NCI-H1092 (cell line): Measurements from ENCODE around the gene FBXO46.
"Not testable (repeated sequence)": the region's sequence is repeated elsewhere in the genome, so short reads cannot be mapped to it uniquely, and the experiment has no call there.

Source experiments
- DNase-seq: peaks from one replicate; lab custom pipeline; 2025; lab: John Stamatoyannopoulos, UW

Gene FBXO46

DNA sequence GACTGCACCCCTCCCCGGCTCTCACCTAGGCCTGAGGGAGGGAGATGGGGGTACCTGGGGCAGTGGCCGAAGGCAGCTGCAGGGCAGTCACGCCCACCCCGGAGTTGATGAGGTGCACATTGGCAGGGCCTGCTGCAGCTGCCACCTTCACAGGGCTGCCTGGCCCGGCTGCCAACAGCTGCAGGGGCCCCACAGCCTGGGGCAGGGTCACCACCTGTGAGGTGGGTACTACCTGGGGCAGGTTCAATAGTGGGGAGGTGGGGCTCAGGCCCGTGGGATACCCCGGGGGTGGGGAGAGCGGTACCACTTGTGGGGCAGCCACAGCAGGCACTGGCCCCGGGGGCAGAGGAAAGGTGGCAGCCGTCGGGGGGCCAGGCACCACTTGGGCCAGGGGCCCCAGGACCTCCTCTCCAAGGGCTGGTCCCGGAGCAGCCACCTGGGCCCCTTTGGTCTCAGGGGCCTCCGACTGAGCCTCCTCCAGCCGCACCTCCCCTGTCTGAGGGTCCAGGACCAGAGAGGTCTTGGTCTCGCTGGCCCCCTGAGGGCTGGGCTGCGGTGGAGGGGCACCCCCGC is 35.7 kb upstream of the FBXO46 start:
- no peak for DNase-seq

DNA sequence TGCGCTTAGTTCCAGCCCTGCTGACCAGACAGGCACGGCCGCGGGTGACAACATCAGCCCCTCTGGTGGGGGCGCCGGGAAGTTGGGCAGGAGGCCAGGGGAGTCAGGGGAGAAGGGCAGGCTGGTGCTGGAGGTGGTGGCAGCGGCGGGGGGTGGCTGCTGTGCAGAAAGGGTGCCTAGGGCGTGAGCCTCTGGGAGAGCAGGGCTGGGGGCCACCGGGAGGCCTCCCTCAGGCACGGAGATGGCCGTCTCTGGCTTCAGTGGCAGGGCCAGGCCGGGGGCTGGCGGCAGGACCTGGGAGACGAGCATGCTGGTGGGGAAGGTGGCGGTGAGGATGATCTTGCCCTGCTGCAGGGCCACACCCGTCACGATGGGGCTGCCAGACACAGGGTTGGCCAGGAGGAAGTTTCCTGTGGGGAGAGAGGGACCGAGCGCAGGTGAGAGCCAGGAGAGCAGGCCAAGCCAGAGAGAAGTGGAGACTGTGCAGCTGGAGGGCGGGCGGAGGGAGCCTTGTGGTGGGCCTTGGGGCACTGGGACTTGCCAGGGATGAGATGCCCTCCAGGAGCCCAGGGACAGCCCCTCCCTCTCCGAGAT is 35.1 kb upstream of the FBXO46 start:
- DNase-seq, result no peak

- DNase-seq, result no peak
Measured at GRCh38 chr19:45764945-45765701, 34.4 kb upstream of the FBXO46 start.

DNA sequence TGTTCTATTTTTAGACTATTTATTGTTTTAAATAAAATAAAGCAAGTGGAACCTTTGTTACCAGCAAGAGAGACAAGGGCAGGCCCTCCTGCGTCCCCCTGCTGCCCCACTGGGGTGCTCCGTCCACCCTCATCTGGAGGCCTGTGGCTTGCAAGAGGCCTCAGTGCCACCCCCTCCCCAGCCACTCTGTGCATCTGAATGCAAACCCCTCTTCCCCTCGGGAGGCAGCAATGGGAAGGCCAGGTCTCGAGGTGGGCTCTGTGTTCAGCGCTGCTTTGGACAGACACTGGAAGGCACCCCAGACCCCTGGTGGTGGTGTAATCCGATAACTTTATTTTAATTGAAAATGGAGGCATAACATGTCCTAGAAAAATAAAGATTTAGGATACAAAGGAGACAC is 33.8 kb upstream of the FBXO46 start:
- DNase-seq, result no peak

GRCh38 chr19:45763691-45764294 is 33.1 kb upstream of the FBXO46 start:
- DNase-seq, result no peak

GRCh38 chr19:45762870-45763631 is 32.4 kb upstream of the FBXO46 start:
- no peak for DNase-seq

- no peak for DNase-seq
Measured at GRCh38 chr19:45761714-45762113, 31.0 kb upstream of the FBXO46 start.

- DNase-seq, result no peak
Measured at GRCh38 chr19:45758921-45759320, 28.2 kb upstream of the FBXO46 start.

- DNase-seq, result no peak
Measured at GRCh38 chr19:45757695-45758094, 27.0 kb upstream of the FBXO46 start.

DNA sequence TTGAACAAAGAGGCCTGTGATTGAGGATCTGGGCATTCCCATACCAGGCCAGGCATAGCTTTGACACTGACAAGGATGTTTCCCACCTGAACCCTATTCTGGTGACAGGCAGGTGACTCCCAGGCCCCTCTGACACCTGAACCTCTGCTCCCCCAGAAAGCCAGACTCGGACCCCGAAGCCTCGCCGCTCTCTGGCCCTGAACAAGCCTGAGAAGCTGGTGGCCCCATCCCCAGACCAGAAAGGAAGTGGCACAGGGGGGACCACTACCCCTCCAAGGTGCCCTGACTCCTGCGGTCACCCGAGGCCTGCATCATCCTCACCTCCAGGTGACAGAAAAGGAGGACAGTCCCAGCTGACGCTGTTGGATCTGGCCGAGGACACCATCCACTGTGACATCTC is 23.6 kb upstream of the FBXO46 start:
- no peak for DNase-seq

- no peak for DNase-seq
Measured at GRCh38 chr19:45753548-45753947, 22.9 kb upstream of the FBXO46 start.

GRCh38 chr19:45752639-45753038 is 21.9 kb upstream of the FBXO46 start:
- DNase-seq, result no peak

DNA sequence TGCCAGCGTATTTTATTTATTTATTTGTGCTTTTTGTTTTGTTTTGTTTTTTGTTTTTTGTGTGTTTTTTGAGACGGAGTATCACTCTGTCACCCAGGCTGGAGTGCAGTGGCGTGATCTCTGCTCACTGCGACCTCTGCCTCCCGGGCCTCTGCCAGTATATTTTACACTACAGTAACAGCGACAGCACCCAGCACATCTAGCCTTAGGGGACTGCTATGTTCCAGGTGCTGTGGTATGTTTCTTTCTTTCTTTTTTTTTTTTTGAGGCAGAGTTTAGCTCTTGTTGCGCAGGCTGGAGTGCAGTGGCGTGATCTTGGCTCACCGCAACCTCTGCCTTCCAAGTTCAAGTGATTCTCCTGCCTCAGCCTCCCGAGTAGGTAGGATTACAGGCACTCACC is 20.8 kb upstream of the FBXO46 start:
- DNase-seq, result not testable (repeated sequence)

DNA sequence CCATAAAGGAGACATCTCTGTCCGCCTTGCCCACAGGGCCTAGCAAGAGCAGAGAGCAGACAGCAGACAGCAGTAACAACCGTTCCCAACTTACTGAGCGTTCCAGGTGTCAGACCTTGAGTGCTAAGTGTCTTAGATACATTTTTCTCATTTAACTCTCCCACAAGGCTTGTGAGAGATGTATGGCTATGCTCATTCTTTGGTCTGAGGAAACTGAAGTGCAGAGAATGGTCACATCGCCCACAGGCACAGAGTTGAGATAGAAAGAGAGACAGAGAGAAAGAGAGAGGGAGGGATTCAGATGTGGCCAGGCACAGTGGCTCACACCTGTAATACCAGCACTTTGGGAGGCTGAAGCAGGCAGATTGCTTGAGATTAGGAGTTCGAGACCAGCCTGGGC is 16.8 kb upstream of the FBXO46 start:
- no peak for DNase-seq

- no peak for DNase-seq
Measured at GRCh38 chr19:45746866-45747265, 16.2 kb upstream of the FBXO46 start.

GRCh38 chr19:45745606-45746005 is 14.9 kb upstream of the FBXO46 start:
- no peak for DNase-seq

- DNase-seq, result no peak
Measured at GRCh38 chr19:45742969-45743368, 12.3 kb upstream of the FBXO46 start.

DNA sequence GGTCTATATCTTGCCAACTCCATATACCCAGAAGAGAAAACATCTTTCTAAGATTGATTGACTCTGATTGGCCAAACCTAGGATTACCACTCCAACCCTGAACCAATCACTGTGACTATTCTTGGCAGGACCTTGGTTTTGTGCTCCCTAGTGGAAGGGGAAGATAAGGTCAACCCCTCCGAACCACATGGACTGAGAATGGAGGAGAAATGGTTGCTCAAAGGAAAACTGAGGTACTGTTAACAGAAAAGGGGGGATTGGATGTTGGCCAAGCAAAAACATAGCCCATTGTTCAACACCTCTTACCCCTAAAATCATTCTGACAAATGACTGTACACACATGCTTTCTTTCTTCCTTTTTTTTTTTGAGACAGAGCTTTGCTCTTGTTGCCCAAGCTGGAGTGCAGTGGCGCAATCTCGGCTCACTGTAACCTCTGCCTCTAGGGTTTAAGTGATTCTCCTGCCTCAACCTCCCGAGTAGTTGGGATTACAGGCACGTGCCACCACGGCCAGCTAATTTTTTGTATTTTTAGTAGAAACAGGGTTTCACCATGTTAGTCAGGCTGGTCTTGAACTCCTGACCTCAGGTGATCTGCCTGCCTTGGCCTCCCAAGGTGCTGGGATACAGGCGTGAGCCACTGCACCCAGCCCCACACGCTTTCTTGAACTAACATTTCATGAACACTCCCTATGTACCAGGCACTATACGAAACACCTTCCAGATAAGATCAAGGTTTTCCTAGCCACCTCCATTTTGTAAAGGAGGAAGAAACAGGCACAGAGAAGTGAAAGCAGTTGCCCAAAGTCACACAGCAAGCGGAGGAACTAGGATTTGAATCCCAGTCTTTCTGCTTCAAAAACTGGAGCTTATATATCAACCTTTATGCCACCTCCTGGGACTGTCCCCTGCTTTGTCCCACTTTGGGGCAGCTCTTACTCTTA is 9.1 kb upstream of the FBXO46 start:
- no peak for DNase-seq

DNA sequence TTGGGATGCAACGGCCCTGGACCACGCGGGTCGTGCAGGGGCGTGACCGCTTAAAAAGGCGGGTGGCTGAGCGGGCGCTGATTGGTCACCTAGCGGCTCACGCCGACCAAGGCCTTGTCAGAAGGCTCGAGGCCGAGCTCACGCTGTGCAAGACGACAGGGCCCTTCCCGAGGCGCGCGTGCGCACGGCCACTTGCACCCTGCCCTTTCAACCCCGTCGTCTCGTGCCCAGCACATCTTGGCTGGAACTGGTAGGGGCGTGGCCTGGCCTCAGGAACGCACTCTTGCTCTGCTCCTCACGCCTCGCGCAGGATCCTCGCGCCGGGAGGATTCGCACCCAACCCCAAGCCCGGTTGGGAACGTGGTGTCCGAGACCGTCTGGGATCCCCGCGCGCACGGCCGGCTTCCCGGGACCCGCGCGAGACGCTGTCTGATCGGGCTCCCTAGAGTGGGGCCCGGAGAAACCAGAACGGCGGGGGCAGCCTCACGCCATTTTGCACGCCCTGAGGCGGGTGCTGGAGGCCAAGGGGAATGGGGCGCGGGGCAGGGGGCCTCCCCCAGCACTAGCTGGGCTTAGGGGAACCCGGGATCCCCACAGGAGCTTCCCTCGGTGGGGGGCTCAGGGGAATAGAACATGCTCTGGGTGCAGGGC is 2.6 kb upstream of the FBXO46 start, which contains the start of gene MEIOSIN:
Gene MEIOSIN (plus strand): TSS at position 280 of the 651 bp plus-strand sequence. CDS start 1,938 bp downstream, outside the sequence.
- DNase-seq, result no peak

DNA sequence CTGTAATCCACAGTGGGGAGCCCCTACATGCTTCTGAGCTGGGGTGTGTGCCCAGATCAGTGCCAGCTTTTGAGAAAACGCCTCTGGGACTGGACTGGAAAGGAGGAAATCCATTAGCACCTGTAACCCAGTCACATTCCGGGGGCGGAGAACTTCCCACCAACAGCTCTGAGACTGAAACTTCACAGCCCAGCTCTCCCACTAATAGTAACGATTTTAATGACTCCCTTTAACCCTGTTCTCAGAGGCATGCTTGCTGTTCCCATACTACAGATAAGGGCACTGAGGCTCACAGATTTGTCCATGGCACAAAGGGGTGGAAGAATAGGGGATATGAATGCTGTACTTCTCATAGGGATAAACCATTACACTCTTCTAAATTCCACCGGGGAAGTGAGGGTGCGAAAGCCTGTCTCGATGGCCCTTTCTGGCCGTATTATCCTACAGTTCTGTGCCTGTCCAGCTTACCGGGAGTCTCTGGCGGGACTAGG is 851 bp downstream of the FBXO46 start:
- no peak for DNase-seq
